ENCODE data around the gene UBAP1L. TPM values are rescaled to one million over a fixed set of nuclear protein-coding genes. Genes with fewer than 3 reads are reported as not detected.
"Not testable (repeated sequence)": the region's sequence is repeated elsewhere in the genome, so short reads cannot be mapped to it uniquely, and the experiment has no call there.

UBAP1L gene
- total RNA-seq, 1 donor from 2014 or later, result 2.3 TPM

GRCh38 chr15:65105038-65105437 is 10.0 kb downstream of the UBAP1L start:
- no peak for DNase-seq (ENCODE audit: low spot score)
- no peaks in the 10 kb centered on the region for H3K4me1 Mint-ChIP-seq (ENCODE audit: low read depth)
- no peak overlapping the region for H3K4me3 Mint-ChIP-seq (ENCODE audit: unreplicated experiment)
- H3K27ac Mint-ChIP-seq (ENCODE audit: unreplicated experiment), result no peak overlapping the region
- H3K36me3 Mint-ChIP-seq (ENCODE audit: low read depth), result peaks cover 15% of the 10 kb centered on the region
- no peaks in the 10 kb centered on the region for H3K9me3 Mint-ChIP-seq (ENCODE audit: low read depth)
- H3K27me3 Mint-ChIP-seq (ENCODE audit: low read depth), result no peaks in the 10 kb centered on the region
- TF ChIP-seq CTCF (IDR thresholded peaks at IDR 0.05), result no peak

DNA sequence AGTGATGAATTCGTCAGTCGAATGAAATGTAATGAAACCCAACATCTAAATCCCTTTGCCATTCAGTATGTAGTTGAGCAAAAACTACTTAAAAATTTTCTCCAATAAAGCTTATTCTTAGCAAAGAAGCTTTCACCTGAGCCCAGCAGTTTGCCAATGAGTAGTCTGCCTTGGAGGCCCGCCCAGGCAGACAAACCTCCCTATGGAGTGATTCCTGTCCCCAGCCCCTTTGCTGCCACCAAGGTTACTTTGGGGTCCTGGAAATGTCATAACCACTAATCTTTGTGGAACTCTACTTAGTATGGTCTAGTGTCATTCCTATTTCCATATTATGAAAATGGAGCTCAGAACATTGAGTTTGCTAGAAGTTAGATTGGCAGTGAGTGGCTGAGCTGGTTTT is 12.1 kb downstream of the UBAP1L start:
- DNase-seq (ENCODE audit: low spot score), result no peak
- H3K27ac Mint-ChIP-seq (ENCODE audit: unreplicated experiment), result no peak overlapping the region
- no peak overlapping the region for H3K4me3 Mint-ChIP-seq (ENCODE audit: unreplicated experiment)
- peaks cover 26% of the 10 kb centered on the region for H3K36me3 Mint-ChIP-seq (ENCODE audit: low read depth)
- no peak for TF ChIP-seq CTCF (IDR thresholded peaks at IDR 0.05)
- no peaks in the 10 kb centered on the region for H3K27me3 Mint-ChIP-seq (ENCODE audit: low read depth)
- no peaks in the 10 kb centered on the region for H3K9me3 Mint-ChIP-seq (ENCODE audit: low read depth)
- H3K4me1 Mint-ChIP-seq (ENCODE audit: low read depth), result no peaks in the 10 kb centered on the region

- Mint-ChIP-seq H3K4me1 (ENCODE audit: low read depth) (peaks cover 3% of the 10 kb centered on the region), H3K9me3 (ENCODE audit: low read depth) (no peaks in the 10 kb centered on the region), H3K27me3 (ENCODE audit: low read depth) (no peaks in the 10 kb centered on the region), H3K4me3 (ENCODE audit: unreplicated experiment) (no peak overlapping the region), H3K27ac (ENCODE audit: unreplicated experiment) (no peak overlapping the region), H3K36me3 (ENCODE audit: low read depth) (peaks cover 26% of the 10 kb centered on the region)
- no peak for DNase-seq (ENCODE audit: low spot score)
- peak; percentile 26 for TF ChIP-seq CTCF (IDR thresholded peaks at IDR 0.05)
These were observed 12.9 kb downstream of the UBAP1L start for GRCh38 chr15:65101891-65102708.

- peak; percentile 82 for TF ChIP-seq CTCF (IDR thresholded peaks at IDR 0.05)
- H3K9me3 Mint-ChIP-seq (ENCODE audit: low read depth), result no peaks in the 10 kb centered on the region
- no peak for DNase-seq (ENCODE audit: low spot score)
- H3K4me3 Mint-ChIP-seq (ENCODE audit: unreplicated experiment), result no peak overlapping the region
- H3K4me1 Mint-ChIP-seq (ENCODE audit: low read depth), result peaks cover 10% of the 10 kb centered on the region
- no peak overlapping the region for H3K27ac Mint-ChIP-seq (ENCODE audit: unreplicated experiment)
- no peaks in the 10 kb centered on the region for H3K27me3 Mint-ChIP-seq (ENCODE audit: low read depth)
- peaks cover 26% of the 10 kb centered on the region for H3K36me3 Mint-ChIP-seq (ENCODE audit: low read depth)
These were observed 13.5 kb downstream of the UBAP1L start for GRCh38 chr15:65101411-65101890.

DNA sequence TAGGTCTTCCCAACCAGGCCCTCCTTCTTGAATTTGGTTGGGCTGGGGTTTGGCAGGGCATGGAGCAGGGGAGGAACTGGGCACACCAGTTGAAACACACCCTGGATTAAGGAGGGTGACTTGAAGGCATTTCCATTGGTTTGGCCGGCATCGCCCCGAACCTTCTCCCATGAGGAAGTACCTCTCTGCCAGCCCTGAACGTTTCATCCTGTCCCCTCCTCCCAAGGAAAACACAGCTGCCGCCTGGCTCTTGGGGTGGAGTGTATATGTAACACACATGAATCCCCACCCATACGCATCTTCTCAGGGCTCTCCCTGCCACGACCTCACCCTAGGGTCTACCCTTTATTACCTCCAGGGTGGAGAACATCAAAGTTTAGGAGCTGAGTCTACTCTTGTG is 14.6 kb downstream of the UBAP1L start:
- Mint-ChIP-seq H3K9me3 (ENCODE audit: low read depth) (no peaks in the 10 kb centered on the region), H3K36me3 (ENCODE audit: low read depth) (peaks cover 26% of the 10 kb centered on the region), H3K4me1 (ENCODE audit: low read depth) (peaks cover 17% of the 10 kb centered on the region), H3K4me3 (ENCODE audit: unreplicated experiment) (no peak overlapping the region), H3K27ac (ENCODE audit: unreplicated experiment) (no peak overlapping the region), H3K27me3 (ENCODE audit: low read depth) (no peaks in the 10 kb centered on the region)
- no peak for TF ChIP-seq CTCF (IDR thresholded peaks at IDR 0.05)
- peak; percentile 34 for DNase-seq (ENCODE audit: low spot score)

DNA sequence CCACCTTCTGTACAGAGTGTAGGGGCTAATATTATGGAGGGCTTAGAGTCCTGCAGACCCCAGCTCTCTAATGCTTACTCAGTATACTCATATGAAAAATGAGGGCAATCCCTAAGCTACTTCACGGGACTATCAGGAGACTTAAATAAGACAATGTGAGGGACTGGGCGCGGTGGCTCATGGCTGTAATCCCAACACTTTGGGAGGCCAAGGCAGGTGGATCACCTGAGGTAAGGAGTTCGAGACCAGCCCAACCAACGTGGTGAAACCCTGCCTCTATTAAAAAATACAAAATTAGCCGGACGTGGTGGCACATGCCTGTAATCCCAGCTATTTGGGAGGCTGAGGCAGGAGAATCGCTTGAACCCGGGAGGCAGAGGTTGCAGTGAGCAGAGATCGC is 15.2 kb downstream of the UBAP1L start:
- not testable (repeated sequence) for H3K9me3 Mint-ChIP-seq (ENCODE audit: low read depth); H3K4me3 Mint-ChIP-seq (ENCODE audit: unreplicated experiment); H3K27ac Mint-ChIP-seq (ENCODE audit: unreplicated experiment); H3K27me3 Mint-ChIP-seq (ENCODE audit: low read depth)
- Mint-ChIP-seq H3K36me3 (ENCODE audit: low read depth) (peaks cover 24% of the 10 kb centered on the region), H3K4me1 (ENCODE audit: low read depth) (peaks cover 21% of the 10 kb centered on the region)
- DNase-seq (ENCODE audit: low spot score), result peak; percentile 32

All from chondrocyte (in vitro differentiated cells).